Caco-2 (cell line): ENCODE results near the gene IP6K1. TPM values are rescaled to one million over a fixed set of nuclear protein-coding genes. Genes with fewer than 3 reads are reported as not detected.
"Not testable (repeated sequence)": the region's sequence is repeated elsewhere in the genome, so short reads cannot be mapped to it uniquely, and the experiment has no call there.

Experiments used
- BruUV-seq: library from RNA; stranded (reverse); fragments of 400-500 nt; replicated peaks from 2 replicates; lab custom pipeline; 2021; lab: Mats Ljungman, UMichigan
- CTCF ChIA-PET: fragments of 300-600 bp; sonication (Branson Sonifier 250); formaldehyde crosslinking; loops from one replicate; lab custom pipeline; 2022; ENCODE audit warnings: antibody characterized with exemption; lab: Charles Lee
- POLR2A ChIA-PET: fragments of 300-600 bp; sonication (Branson Sonifier 250); formaldehyde crosslinking; loops from one replicate; lab custom pipeline; 2022; ENCODE audit warnings: antibody characterized with exemption; lab: Charles Lee
- DNase-seq, 2 experiments: peaks; one replicate each; pipeline versions ENCODE4 v3.0.0 to v3.0.0-alpha.2; 2020 to 2022
- H3K27me3 ChIP-seq: replicated peaks from 2 replicates; pipeline ENCODE4 v1.6.0; 2011; ENCODE audit warnings: low read length; ENCODE audit not compliant: control insufficient read depth, insufficient read depth
- H3K36me3 ChIP-seq: 2 replicates; pipeline ENCODE4 v1.5.1; 2011; ENCODE audit warnings: low read length; ENCODE audit not compliant: control insufficient read depth, insufficient read depth
- H3K4me1 ChIP-seq: fragments of 250-450 bp; sonication (Bioruptor Pico); 2 replicates; pipeline ENCODE4 v1.5.1; 2020; ENCODE audit warnings: mild to moderate bottlenecking
- H3K4me3 ChIP-seq: 2 replicates; pipeline ENCODE4 v1.5.1; 2011; ENCODE audit warnings: low read depth, mild to moderate bottlenecking, control low read depth, low read length
- H3K9me3 ChIP-seq: fragments of 250-450 bp; sonication (Bioruptor Pico); 2 replicates; pipeline ENCODE4 v1.5.1; 2020; ENCODE audit warnings: mild to moderate bottlenecking, moderate library complexity
- H3K27ac Mint-ChIP-seq: one replicate; pipeline ENCODE4 v1.8.0; 2022; ENCODE audit warnings: mixed read lengths; ENCODE audit not compliant: unreplicated experiment
- H3K27me3 Mint-ChIP-seq: one replicate; pipeline ENCODE4 v1.8.0; 2022; ENCODE audit warnings: mixed read lengths; ENCODE audit not compliant: insufficient read depth, unreplicated experiment
- H3K36me3 Mint-ChIP-seq: one replicate; pipeline ENCODE4 v1.8.0; 2022; ENCODE audit warnings: mild to moderate bottlenecking, mixed read lengths; ENCODE audit not compliant: insufficient read depth, unreplicated experiment
- H3K4me1 Mint-ChIP-seq: one replicate; pipeline ENCODE4 v1.8.0; 2022; ENCODE audit warnings: low read depth, mixed read lengths; ENCODE audit not compliant: unreplicated experiment
- H3K4me3 Mint-ChIP-seq: one replicate; pipeline ENCODE4 v1.8.0; 2022; ENCODE audit warnings: mild to moderate bottlenecking, moderate library complexity, mixed read lengths; ENCODE audit not compliant: unreplicated experiment
- H3K9me3 Mint-ChIP-seq: one replicate; pipeline ENCODE4 v1.8.0; 2022; ENCODE audit warnings: mixed read lengths; ENCODE audit not compliant: unreplicated experiment
- CTCF ChIP-seq, 2 experiments: fragments of 200-600 bp in 1 of 2; IDR thresholded peaks; 1 replicate in 1 of 2; 2 replicates in 1 of 2; pipeline versions ENCODE4 v1.5.1 to v1.8.0; 2011 to 2022; ENCODE audit warnings: antibody characterized with exemption in 1 of 2, control low read depth in 1 of 2, inconsistent platforms in 1 of 2, low read depth in 1 of 2, low read length in 1 of 2, mild to moderate bottlenecking in 1 of 2, moderate library complexity in 1 of 2; ENCODE audit not compliant: insufficient read depth in 1 of 2, severe bottlenecking in 1 of 2, unreplicated experiment in 1 of 2
- intact Hi-C: fragments of 100-400 bp; cut with micrococcal nuclease; formaldehyde crosslinking; loops from one replicate; pipeline ENCODE4 v1.10.0; 2022; ENCODE audit not compliant: unreplicated experiment
- total RNA-seq: library from RNA; stranded (reverse); gene quantifications from 2 replicates; pipeline ENCODE4 v1.2.3, GENCODE V29; 2022

Gene IP6K1
- total RNA-seq, 1 experiment from 2014 or later: 35.5 TPM

GRCh38 chr3:49754536-49754935 lies 31.8 kb downstream of the IP6K1 start:
- Mint-ChIP-seq H3K27me3 (no peaks in the 10 kb centered on the region), H3K27ac (no peak overlapping the region), H3K4me1 (peaks cover 13% of the 10 kb centered on the region), H3K36me3 (peaks cover 31% of the 10 kb centered on the region), H3K4me3 (no peak overlapping the region), H3K9me3 (no peaks in the 10 kb centered on the region)
- ChIA-PET CTCF (no interaction called here), POLR2A (no interaction called here)
- H3K9me3 ChIP-seq: 0 out of 2 replicates have a peak, but pooled peaks cover 3% of the 10 kb centered on the region
- BruUV-seq: no TSS peak
- H3K4me3 ChIP-seq: no peak overlapping the region
- DNase-seq: no peak
- no peaks in the 10 kb centered on the region; the same call in 1 of the 2 replicates for H3K36me3 ChIP-seq
- no peaks in the 10 kb centered on the region for H3K27me3 ChIP-seq
- peaks cover 20% of the 10 kb centered on the region; the same call in 1 of the 2 replicates for H3K4me1 ChIP-seq
- TF ChIP-seq CTCF (IDR thresholded peaks at IDR 0.05; ENCODE audit: insufficient read depth in 1 of 2, low read depth in 1 of 2, low read length in 1 of 2, severe bottlenecking in 1 of 2, unreplicated experiment in 1 of 2): no peak
- intact Hi-C loops: no loop called here

DNA sequence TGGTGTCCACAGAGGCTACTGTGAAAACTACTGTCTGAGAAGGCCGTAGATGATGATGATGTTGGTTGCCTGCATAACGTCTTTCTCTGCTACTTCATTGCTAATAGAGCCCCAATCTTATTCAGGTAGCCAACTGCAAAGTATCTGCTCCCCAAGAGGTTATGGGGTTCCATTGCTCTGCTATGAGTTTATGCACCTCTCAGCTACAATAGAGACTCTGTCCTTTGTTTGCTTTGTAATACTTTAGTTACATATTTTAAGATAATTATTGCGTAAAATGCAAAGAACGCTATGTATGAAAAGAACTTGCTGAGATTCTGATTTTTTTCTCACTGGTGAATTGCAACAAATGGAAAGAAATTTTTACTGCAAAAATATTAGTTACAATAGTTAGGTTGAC lies 34.8 kb downstream of the IP6K1 start:
- H3K4me3 ChIP-seq: no peak overlapping the region
- ChIA-PET POLR2A (no interaction called here), CTCF (no interaction called here)
- H3K4me1 Mint-ChIP-seq: peaks cover 20% of the 10 kb centered on the region
- no peaks in the 10 kb centered on the region for H3K9me3 Mint-ChIP-seq
- H3K27me3 Mint-ChIP-seq: no peaks in the 10 kb centered on the region
- H3K36me3 Mint-ChIP-seq: peaks cover 37% of the 10 kb centered on the region
- DNase-seq: no peak
- no peak for TF ChIP-seq CTCF (IDR thresholded peaks at IDR 0.05; ENCODE audit: insufficient read depth in 1 of 2, low read depth in 1 of 2, low read length in 1 of 2, severe bottlenecking in 1 of 2, unreplicated experiment in 1 of 2)
- H3K9me3 ChIP-seq: 0 out of 2 replicates have a peak, but pooled peaks cover 3% of the 10 kb centered on the region
- H3K27me3 ChIP-seq: no peaks in the 10 kb centered on the region
- intact Hi-C loops: no loop called here
- no peak overlapping the region for H3K27ac Mint-ChIP-seq
- H3K4me1 ChIP-seq: peaks cover 20% of the 10 kb centered on the region; the same call in 1 of the 2 replicates
- no peak overlapping the region for H3K4me3 Mint-ChIP-seq
- no peaks in the 10 kb centered on the region; the same call in 1 of the 2 replicates for H3K36me3 ChIP-seq
- BruUV-seq: no TSS peak

DNA sequence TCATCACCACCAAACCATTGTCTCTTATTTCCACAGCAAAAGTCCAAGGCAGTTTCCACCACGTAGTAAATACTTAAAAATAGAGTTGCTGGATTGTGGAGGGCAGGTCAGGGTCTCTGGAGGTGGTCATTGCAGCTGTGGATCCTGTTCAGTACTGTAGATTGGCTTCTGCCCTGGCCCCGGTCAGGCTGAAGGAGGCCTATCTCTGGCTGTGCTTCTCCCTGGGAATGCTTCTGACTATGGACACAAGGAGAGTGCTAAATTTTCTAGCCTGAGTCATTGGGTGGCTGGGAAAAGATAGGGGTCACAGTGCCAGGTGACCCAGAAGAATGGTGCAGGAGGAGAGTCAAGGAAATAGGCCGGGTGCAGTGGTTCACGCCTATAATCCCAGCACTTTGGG lies 36.3 kb downstream of the IP6K1 start:
- no peak for DNase-seq
- no peak overlapping the region for H3K27ac Mint-ChIP-seq
- Histone ChIP-seq H3K4me1 (peaks cover 20% of the 10 kb centered on the region; the same call in 1 of the 2 replicates), H3K36me3 (no peaks in the 10 kb centered on the region; the same call in 1 of the 2 replicates), H3K4me3 (no peak overlapping the region), H3K9me3 (no peaks in the 10 kb centered on the region), H3K27me3 (no peaks in the 10 kb centered on the region)
- peaks cover 20% of the 10 kb centered on the region for H3K4me1 Mint-ChIP-seq
- no peaks in the 10 kb centered on the region for H3K27me3 Mint-ChIP-seq
- H3K9me3 Mint-ChIP-seq: no peaks in the 10 kb centered on the region
- H3K36me3 Mint-ChIP-seq: peaks cover 44% of the 10 kb centered on the region
- no peak overlapping the region for H3K4me3 Mint-ChIP-seq
- CTCF ChIA-PET: no interaction called here
- TF ChIP-seq CTCF (IDR thresholded peaks at IDR 0.05; ENCODE audit: insufficient read depth in 1 of 2, low read depth in 1 of 2, low read length in 1 of 2, severe bottlenecking in 1 of 2, unreplicated experiment in 1 of 2): no peak
- POLR2A ChIA-PET: no interaction called here
- BruUV-seq: no TSS peak
- intact Hi-C loops: no loop called here

GRCh38 chr3:49748874-49749273 lies 37.5 kb downstream of the IP6K1 start:
- Mint-ChIP-seq H3K4me1 (peaks cover 20% of the 10 kb centered on the region), H3K36me3 (peaks cover 47% of the 10 kb centered on the region)
- H3K4me3 Mint-ChIP-seq, DNase-seq, H3K27me3 ChIP-seq, H3K27ac Mint-ChIP-seq, intact Hi-C loops, H3K36me3 ChIP-seq, H3K9me3 ChIP-seq, H3K4me3 ChIP-seq, H3K27me3 Mint-ChIP-seq, H3K9me3 Mint-ChIP-seq, BruUV-seq: not testable (repeated sequence)
- POLR2A ChIA-PET: interaction anchor here (0.7 kb wide), 1 partner anchor 92 kb away, joined by 3 read pairs; no protein-coding TSS in a partner anchor
- H3K4me1 ChIP-seq: peaks cover 20% of the 10 kb centered on the region; the same call in 1 of the 2 replicates
- CTCF ChIA-PET: interaction anchor here (0.5 kb wide), 1 partner anchor 16 kb away, joined by 5 read pairs; no protein-coding TSS in a partner anchor
